ENCODE results near the gene FILIP1.

Gene FILIP1, protein sequence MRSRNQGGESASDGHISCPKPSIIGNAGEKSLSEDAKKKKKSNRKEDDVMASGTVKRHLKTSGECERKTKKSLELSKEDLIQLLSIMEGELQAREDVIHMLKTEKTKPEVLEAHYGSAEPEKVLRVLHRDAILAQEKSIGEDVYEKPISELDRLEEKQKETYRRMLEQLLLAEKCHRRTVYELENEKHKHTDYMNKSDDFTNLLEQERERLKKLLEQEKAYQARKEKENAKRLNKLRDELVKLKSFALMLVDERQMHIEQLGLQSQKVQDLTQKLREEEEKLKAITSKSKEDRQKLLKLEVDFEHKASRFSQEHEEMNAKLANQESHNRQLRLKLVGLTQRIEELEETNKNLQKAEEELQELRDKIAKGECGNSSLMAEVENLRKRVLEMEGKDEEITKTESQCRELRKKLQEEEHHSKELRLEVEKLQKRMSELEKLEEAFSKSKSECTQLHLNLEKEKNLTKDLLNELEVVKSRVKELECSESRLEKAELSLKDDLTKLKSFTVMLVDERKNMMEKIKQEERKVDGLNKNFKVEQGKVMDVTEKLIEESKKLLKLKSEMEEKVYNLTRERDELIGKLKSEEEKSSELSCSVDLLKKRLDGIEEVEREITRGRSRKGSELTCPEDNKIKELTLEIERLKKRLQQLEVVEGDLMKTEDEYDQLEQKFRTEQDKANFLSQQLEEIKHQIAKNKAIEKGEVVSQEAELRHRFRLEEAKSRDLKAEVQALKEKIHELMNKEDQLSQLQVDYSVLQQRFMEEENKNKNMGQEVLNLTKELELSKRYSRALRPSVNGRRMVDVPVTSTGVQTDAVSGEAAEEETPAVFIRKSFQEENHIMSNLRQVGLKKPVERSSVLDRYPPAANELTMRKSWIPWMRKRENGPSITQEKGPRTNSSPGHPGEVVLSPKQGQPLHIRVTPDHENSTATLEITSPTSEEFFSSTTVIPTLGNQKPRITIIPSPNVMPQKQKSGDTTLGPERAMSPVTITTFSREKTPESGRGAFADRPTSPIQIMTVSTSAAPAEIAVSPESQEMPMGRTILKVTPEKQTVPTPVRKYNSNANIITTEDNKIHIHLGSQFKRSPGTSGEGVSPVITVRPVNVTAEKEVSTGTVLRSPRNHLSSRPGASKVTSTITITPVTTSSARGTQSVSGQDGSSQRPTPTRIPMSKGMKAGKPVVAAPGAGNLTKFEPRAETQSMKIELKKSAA (N-terminal part only)

DNA sequence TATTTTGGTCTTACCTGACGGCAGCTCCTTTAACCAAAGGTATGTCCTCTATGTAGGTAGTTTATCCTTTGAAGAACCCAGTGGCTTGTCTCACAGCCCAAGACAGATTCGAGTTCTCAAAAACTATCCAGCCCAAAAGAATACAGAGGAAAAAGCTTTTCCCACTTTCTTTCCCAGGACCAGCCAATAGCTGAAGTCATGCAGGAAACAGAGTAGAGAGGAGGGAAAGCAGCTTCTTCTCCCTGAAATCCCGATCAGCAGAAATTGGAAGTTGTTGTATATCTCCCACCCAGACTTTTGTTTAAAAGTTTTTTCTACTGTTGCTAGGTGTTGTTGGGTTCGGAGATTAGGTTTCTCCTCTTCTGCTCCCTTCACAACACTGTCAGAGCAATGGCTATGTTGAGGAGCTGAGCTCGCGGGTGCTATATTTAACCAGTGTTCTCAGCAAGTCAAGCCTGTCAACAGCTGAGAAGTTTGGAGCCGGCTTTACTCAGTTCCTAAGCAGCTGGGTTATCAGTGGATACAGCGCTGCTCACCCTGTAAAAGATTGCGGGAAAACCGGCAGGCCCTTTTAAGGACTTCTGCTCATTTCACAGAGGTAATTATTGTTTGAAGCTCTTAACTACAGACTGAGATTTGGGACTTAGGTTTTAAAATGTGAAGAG lies at the start of gene FILIP1:
Gene FILIP1, minus strand, starts transcription at position 401 of the 665 bp plus-strand sequence. CDS start 78,828 bp downstream, outside the sequence.
- no peak for DNase-seq

DNA sequence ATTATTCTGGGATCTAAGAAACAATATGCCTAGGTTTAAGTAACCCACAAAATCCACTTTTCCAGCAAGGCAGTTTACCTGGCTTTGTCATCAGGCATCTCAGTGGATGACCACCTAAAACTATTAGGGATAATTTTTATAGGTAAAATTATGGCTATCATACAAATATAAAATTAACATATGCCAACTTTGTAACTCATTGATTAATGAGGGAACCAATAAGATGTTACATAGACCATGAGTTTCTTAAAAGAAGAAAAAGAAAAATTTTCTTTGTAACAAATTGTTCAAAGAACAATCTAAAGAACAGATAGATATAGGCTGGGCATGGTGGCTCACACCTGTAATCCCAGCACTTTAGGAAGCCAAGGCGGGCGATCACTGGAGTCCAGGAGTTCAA lies 49.7 kb upstream of the FILIP1 start:
- DNase-seq = no peak

DNA sequence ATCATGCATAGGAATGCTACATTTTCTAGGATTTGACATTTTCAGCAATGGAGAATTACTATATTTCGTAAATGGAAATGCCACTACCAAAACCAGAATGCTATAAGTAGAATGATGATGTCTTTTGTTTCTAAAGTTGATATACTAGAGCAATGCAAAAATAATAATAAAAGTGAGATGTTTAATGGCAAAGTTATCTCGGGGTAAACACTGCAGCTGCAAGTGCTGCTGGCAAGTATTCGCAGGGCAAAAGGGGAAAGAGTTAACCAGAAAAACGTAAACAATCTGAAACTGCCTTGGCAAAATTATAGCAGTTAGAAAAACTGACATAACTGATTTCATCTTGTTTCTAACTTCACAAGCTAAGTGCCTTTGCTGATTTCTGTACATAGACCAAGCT lies 45.5 kb upstream of the FILIP1 start:
- DNase-seq = no peak

DNA sequence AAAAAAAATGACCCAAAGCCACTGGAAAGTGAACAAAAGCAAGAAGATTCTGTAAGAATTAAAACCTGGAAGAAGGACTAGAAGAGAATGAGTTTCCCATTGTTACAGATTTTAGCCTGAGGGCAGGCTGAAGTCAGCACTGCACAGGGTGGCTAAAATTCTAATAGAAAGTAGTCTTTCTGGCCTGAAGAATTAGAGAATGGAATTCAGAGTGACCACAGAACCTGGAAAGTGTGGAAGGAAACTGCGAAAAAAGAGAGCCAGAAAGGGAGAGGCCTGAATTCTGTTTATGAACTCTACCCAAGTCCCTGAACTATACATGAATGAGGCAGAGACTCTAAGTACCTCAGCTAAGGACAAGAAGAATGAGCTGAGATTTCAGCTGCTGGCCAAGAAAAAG lies 38.9 kb upstream of the FILIP1 start:
- DNase-seq = no peak

DNA sequence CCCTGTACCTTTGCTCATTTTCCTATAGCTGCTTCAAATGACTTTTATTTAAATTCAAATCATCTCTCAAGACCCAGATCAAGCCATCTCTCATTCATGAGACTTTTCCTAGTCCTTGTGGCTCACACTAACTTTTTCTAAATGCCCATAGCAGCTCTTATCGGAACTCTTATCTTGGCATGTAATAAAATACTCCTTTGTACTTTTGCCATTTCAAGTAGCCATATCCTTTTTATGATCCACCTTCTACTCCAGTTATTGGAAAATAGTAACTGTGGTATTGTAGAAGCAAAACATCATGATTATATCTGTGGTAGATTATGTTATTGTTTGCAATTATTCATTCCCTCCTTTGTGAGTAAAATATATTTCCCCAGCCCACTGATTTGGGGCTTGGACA lies 37.6 kb upstream of the FILIP1 start:
- no peak for DNase-seq

DNA sequence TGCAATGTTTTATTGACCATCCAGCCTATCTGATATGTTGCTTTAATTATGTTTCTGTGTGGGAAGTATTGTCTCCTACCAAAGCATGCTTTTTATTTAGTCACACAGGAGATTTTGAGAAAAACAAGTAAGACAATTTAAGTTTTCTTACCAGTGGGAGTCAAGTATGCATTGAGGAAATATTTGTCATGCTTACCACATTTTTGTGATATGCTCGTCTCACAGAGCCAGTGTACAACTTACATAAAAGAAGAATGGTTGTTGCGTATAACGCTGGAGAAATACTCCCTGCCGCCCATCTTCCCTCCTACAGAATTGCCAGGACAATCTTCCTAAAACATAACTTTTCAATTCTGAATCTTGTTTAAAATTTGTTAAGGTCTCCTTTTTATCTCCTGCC lies 37.1 kb upstream of the FILIP1 start:
- no peak for DNase-seq

DNA sequence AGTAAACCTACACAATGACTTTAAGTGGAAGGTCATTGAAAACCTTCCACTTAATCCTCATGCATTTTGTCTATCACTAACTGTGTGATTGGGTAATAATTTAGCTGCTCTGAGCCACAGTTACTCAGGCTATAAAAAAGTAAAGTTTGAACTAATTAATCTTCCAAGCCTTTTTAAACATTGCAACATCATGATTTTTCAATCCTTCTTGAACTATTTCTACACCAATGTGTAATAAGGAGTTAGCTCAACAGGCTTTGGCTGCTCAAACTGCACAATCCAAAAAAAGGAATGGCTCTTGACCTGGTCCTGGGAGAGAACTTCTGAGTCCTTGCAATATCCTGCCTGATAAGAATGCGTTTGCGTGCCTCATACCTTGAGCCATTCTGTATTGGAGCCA lies 34.8 kb upstream of the FILIP1 start:
- no peak for DNase-seq

DNA sequence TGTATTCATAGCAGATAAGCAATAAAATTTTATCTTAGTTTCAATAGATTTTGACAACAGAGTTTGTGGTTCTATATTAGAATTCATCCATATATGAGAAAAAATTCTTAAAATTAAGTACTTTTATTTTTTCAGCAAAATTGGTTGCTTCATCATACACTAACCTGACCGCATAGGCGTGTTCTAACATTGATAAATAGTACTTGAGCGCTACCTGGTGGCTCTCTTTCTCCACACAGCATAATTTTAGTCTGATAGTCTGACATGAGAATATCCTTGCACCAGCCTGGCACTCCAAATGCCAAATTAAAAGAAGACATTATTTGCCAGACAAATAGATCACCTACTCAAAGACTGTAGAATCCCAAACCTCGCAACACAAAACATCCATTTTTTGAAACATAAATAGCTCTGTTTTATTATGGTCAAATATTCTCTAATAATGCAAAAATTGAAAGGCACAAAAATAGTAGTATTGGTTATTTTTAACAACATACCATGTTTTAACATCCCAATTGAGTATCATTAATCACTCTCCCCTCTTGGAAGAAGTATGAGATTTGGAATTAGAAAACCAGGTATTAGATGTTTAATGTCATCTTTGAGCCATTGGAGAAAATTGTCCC lies 33.0 kb upstream of the FILIP1 start:
- DNase-seq = peak; percentile 54

DNA sequence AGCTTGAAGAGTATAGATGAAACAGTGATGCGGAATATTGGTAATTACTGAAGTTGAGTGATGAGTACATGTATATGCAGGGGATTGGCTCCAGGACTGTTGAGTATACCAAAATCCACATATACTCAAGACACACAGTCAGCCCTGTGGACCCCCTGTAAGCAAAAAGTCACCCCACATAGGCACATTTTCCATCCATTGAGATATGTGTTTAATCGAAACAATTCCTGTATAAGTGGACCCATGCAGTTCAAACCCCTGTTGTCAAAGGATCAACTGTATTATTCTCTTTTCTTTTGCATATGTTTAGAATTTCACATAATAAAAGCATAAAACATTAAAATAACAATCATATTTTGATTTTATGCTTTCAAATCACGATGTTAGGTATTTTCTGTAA lies 32.1 kb upstream of the FILIP1 start:
- no peak for DNase-seq

DNA sequence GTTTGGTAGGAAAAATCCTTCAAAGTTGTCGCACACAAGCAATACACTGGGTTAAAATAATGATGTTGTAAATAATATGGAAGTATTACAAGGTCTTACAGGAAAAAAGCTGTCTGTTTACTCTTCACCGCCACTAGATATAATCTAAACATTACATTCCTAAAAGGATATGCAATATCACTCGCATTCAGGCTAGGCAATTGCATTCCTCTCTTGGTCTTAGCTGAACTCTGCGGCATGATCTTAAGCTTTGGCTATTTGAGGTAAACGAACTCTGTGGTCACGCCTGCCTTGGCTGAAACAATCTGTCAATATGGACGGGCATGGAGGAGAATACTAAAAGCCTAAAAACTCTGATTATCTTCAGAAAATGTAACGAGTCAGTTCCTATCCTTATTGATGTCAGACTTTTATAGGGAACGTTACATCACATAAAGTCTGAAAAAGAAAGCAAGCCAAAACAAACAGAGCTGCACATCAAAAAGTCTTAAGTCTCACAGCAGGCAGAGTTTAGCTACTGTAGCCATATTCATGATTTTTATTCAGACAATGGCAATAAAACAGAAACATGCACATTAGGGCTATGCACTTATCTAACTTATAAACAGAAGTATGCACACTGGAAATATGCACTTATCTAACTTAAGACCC lies 30.8 kb upstream of the FILIP1 start:
- DNase-seq = no peak

DNA sequence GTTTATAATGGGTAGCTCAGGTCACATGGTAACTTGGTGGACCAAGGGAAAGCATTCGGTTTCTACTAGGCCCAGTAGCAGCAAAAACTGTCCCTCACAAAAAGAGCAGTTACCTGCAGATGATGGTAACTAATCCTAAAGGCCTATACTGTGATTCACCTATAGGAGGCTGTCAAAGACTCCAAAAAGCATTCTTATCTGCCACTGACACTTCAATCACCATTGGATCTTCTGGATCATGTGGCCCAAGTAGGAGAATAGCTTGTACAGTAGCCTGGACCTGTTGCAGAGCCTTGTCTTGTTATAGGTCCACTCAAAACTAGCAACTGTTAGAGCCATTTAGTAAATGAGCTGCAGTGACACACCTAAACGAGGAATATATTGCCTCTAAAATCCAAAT lies 23.2 kb upstream of the FILIP1 start:
- no peak for DNase-seq

DNA sequence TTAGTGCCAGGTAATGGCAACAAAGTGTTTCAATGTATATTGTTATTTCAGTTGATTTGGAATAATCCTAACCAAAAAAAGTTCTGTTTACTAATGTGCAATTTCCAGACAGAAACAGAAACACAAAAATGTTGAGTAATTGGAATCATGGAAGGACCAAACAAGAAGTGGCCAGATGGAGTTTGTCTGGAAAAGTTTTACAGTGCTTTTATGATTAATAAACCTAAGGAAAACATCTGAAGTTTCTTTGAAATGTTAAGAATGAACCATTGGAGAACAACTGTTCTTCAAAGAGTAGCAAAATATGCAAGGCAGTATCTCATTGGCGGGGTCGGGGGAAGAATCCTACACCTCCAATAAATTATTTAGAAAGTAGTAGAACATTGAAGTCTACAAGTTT lies 19.0 kb upstream of the FILIP1 start:
- DNase-seq = no peak

DNA sequence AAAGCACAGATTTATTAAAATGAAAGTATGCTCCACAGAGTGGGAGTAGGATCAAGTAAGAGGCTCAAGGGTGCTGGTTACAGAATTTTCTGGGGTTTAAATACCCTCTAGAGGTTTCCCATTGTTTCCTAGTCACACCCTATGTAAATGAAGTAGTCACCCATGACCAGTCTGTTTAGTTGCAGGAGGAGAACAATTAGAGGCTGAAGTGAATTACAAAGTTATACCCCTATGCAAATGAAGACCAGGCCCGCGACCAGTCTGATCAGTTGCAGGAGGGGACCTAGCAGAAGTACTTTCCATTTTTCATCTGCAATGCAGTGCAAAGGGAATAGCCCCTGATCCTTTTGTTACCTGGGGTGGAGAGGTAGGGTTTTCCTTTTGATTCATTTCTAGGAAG lies 11.8 kb upstream of the FILIP1 start:
- DNase-seq = no peak

DNA sequence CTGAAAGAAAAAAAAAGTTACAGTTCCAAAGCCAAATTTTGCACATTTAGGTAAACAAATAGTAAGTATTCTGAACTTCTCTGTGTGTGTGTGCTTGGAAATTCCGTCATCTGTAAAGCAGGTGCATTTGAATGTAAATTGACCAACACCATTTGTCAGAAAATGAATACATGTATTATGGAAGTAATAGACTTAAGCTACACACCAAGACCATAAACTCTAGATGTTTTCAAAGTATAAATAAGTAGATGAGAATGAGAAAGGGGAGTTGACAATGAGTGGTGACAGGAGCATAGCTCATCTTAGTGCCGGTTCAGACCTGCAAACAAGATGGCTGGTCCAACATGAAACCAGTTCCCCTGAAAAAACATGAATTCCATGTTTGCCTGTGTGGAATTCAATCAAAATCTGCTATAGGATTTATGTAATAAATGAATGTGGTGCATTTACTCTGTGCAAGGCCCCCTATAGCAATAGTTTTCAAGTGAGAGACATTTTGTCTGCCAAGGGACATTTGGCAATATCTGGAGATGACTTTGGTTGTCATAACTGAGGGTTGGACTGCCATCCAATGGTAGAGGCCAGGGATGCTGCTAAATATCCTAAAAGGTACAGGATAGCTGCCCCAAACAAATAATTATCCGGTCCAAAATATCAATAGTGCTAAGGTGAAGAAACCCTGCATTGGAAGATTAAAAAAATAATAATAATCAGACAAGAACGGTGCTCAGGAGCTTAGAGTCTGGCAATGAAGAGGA lies 11.0 kb upstream of the FILIP1 start:
- no peak for DNase-seq

DNA sequence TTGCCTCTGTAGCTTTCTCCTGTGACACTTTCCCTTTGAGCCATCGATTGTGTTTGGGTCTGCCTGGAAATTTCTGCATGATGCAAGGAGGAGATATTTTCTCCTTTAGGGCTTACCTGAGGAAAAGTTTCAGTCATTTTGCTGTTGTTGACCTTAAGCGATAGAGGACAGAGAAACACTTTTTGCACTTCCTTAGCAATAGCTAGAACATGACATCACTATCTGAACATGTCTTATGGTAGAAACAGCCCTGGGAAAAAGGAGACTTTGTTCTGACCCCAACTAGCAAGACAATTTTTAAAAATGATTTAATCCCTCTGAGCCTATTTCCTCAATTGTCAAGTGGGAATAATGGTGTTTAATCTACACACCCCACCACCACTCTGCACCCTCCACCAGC lies 9.7 kb upstream of the FILIP1 start:
- DNase-seq = no peak

DNA sequence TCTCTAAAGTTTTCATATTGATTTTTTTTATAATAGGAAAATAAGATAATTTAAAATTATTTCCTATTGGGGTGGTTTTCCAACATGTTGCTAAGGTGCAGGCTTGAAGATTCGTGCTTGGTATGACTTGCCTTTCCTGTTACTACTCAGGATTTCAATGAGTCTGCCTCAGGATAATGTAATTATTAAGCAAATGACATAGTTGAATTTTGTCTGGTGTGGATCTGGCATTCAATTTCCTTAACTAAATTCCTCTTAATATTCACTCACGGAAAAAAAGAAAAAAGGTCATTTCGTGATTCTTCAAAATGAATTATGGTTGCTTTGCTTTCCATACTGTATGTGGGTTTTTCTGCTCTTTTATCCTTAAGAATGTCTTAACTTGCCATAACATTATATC lies 9.3 kb upstream of the FILIP1 start:
- no peak for DNase-seq

DNA sequence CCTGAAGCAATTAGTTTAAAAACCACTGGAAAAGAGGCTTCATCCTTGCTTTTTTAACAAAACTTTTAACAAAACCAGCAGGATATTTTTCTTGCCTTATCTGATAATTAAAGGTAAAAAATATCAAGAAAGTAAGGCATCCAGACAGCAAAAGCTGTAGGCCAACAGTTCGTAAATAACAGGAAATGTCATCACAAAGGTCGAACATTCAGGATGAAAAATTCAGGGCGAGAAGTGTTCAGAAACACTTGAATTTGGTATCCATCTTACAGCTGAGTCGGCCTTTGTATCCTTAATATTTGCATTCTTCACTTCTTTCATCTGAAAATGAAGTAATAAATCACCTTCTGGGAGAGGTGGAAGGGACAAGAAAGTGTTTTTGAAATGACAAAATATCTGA lies 8.2 kb upstream of the FILIP1 start:
- no peak for DNase-seq

DNA sequence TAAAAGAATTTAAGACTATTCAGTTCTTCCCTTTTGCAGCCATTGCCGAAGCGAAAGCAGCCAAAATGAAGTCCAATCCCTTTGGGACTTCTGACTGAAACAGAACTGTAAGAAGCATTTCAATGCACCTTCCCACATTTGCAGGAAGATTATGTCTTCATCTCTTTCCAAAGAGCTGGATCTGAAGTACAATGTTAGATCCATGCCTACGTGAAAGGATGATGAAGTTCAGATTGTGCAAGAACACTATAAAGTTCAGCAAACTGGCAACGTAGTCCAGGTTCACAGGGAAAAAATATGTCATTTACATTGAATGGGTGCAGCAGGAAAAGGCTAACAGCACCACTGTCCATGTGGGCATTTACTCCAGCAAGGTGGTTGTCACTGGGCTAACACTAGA lies 6.0 kb upstream of the FILIP1 start:
- DNase-seq = no peak

DNA sequence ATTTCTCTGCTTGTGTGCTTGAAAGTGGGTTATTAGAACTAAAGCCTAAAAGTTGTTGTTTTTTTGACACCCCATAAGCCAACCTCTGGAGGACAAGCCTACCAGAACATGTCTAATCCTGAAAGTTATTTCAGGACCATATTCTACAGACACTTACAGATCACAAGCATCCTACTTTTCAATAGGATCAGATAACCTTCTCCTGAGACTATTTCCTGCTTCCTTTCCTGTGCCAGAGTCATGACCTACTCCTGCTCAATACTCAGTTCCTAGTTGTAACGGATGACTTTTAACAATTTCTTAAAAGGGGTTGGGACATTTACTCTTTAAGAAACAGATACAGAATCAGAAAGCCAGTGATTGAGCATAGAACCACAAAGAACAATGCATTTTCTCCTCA lies 5.3 kb upstream of the FILIP1 start:
- DNase-seq = no peak

DNA sequence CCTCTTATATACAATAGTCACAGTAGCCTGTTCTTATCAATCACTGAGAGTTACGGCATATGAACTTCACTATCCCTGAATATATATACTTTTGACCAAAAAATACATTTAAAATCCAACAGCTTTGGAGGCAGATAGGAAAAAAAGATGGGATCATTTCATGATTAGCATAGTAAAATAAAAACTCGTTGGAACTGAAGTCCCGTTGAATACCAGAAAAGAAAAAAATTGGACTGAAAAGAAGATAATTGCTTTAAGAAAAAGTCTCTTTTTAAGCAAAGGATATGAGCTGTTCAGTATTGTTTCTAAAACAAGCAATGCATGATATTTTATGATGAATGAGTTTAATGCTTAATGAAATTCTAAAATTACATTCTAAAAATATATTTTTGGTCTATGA lies 4.4 kb upstream of the FILIP1 start:
- no peak for DNase-seq

DNA sequence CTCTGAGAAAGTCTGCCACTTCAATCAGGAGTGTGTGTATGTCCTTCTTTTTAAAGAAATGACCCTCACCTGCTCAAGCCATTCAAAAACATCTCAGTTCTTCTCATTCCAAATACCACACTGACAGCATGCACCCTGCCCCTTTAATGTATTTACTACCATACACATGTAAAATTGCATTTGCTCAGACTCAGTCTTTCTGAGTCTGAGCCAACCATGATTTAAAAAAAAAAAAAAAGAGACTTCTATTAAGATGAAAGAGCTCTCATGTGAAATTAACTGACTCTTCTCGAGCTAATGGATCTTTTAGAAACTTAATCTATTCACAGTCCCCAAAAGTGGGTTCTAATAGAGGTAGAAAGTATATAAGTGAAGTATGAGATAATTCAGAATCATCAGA lies 1.4 kb upstream of the FILIP1 start:
- DNase-seq = no peak
